HG03103 (cell line): ENCODE measurements around the gene CRTC3.
"Not testable (repeated sequence)": the region's sequence is repeated elsewhere in the genome, so short reads cannot be mapped to it uniquely, and the experiment has no call there.

ENCODE experiments used
- ATAC-seq: cut with Tn5 transposase; IDR thresholded peaks from one replicate; pipeline ENCODE4 v1.9.1; 2021; ENCODE audit warnings: low read depth; ENCODE audit not compliant: unreplicated experiment

CRTC3 gene

GRCh38 chr15:90645873-90646575 is 116.3 kb downstream of the CRTC3 start:
- no peak for ATAC-seq

- no peak for ATAC-seq
These were observed 117.1 kb downstream of the CRTC3 start for GRCh38 chr15:90646662-90647305.

- no peak for ATAC-seq
These were observed 117.6 kb downstream of the CRTC3 start for GRCh38 chr15:90647326-90647725.

GRCh38 chr15:90648137-90649070 is 118.7 kb downstream of the CRTC3 start:
- peak; percentile 44 for ATAC-seq

GRCh38 chr15:90650117-90650955 is 120.6 kb downstream of the CRTC3 start:
- ATAC-seq: no peak

- no peak for ATAC-seq
These were observed 121.4 kb downstream of the CRTC3 start for GRCh38 chr15:90650956-90651689.

- ATAC-seq: no peak
These were observed 124.8 kb downstream of the CRTC3 start for GRCh38 chr15:90654233-90655136.

- not testable (repeated sequence) for ATAC-seq
These were observed 127.9 kb downstream of the CRTC3 start for GRCh38 chr15:90657520-90658172.

GRCh38 chr15:90659481-90659880 is 129.8 kb downstream of the CRTC3 start:
- ATAC-seq: no peak

- peak; percentile 49 for ATAC-seq
These were observed 130.7 kb downstream of the CRTC3 start for GRCh38 chr15:90660195-90660998.

GRCh38 chr15:90660999-90661330 is 131.2 kb downstream of the CRTC3 start:
- not testable (repeated sequence) for ATAC-seq

- not testable (repeated sequence) for ATAC-seq
These were observed 134.3 kb downstream of the CRTC3 start for GRCh38 chr15:90664081-90664461.

GRCh38 chr15:90664650-90665287 is 135.0 kb downstream of the CRTC3 start:
- peak; percentile 2 for ATAC-seq

GRCh38 chr15:90665288-90666134 is 135.8 kb downstream of the CRTC3 start:
- ATAC-seq: peak; percentile 67

- no peak for ATAC-seq
These were observed 136.6 kb downstream of the CRTC3 start for GRCh38 chr15:90666135-90666909.
